OCI-LY1 (cell line): Measurements from ENCODE around the gene COL21A1.

Source experiments
- EZH2 ChIP-seq: fragments of 200-600 bp; sonication (generic), shearing (Covaris generic); IDR thresholded peaks from 2 replicates; pipeline ENCODE4 v1.8.0; 2017; ENCODE audit warnings: borderline replicate concordance, mixed run types, mild to moderate bottlenecking, antibody characterized with exemption, low read length, moderate library complexity, mixed read lengths
- TF ChIP-seq, protein P1 (sequence below): fragments of 200-600 bp; sonication (generic), shearing (Covaris generic); IDR thresholded peaks from 2 replicates; pipeline ENCODE4 v1.5.1; 2017; ENCODE audit warnings: mild to moderate bottlenecking, antibody characterized with exemption, low read length, moderate library complexity, mixed read lengths

DNA sequence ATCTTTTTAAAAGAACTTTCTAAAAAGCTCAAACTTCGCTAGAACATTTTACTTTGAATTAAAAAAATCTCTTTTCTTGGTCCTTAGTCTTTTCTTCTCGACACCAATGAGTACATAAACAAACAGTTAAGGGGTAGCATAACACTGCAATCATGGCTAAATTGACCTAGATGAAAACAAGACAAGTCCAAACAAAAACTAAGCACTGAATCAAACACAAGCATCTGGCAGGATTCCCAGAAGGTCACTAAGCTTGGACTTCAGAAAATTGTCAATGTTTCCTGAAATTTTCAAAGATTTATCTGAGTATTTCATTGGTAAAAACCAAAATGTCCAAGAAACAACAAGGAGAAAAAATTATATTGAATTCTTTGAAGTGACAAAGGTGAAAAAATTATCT is 5.0 kb downstream of the COL21A1 start:
- TF ChIP-seq, protein P1, sequence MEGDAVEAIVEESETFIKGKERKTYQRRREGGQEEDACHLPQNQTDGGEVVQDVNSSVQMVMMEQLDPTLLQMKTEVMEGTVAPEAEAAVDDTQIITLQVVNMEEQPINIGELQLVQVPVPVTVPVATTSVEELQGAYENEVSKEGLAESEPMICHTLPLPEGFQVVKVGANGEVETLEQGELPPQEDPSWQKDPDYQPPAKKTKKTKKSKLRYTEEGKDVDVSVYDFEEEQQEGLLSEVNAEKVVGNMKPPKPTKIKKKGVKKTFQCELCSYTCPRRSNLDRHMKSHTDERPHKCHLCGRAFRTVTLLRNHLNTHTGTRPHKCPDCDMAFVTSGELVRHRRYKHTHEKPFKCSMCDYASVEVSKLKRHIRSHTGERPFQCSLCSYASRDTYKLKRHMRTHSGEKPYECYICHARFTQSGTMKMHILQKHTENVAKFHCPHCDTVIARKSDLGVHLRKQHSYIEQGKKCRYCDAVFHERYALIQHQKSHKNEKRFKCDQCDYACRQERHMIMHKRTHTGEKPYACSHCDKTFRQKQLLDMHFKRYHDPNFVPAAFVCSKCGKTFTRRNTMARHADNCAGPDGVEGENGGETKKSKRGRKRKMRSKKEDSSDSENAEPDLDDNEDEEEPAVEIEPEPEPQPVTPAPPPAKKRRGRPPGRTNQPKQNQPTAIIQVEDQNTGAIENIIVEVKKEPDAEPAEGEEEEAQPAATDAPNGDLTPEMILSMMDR, result no peak
- TF ChIP-seq EZH2, result no peak
